Measurements from ENCODE around the gene STRA8. TPM values are rescaled to one million over a fixed set of nuclear protein-coding genes. Genes with fewer than 3 reads are reported as not detected.

STRA8 gene, protein sequence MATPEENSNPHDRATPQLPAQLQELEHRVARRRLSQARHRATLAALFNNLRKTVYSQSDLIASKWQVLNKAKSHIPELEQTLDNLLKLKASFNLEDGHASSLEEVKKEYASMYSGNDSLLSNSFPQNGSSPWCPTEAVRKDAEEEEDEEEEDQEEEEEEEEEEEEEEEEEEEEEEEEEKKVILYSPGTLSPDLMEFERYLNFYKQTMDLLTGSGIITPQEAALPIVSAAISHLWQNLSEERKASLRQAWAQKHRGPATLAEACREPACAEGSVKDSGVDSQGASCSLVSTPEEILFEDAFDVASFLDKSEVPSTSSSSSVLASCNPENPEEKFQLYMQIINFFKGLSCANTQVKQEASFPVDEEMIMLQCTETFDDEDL
- not detected for total RNA-seq

DNA sequence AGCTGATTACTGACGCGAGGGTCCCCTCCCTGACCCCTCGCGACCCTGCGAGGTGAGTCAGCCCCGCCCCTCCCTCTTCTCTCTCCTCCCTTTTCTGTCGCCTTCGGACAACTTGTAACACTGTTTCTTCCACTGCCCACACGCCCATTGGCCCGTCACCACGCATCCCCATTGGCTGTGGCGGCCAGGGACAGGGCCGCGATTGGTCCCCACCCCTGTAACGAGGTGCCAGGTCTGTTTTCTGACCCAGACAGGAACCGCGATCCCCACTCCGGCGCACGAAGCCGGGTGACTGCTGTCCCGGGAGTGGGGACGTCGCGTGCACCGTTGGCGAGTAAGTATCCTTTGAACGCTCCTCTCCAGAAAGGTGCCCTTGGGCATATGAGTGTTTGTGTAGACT lies at the start of gene STRA8:
Gene STRA8, plus strand, starts transcription at position 269 of the 400 bp plus-strand sequence. CDS start 6,687 bp downstream, outside the sequence.
- Histone ChIP-seq H3K4me3 (ENCODE audit: low read length) (no peak within 1 kb of the TSS), H3K27me3 (ENCODE audit: insufficient read depth, low read length) (no peaks in the 10 kb centered on the region), H3K9me3 (ENCODE audit: low read depth, low read length) (no peaks in the 10 kb centered on the region), H3K4me1 (ENCODE audit: insufficient read depth, low read length) (no peaks in the 10 kb centered on the region)

DNA sequence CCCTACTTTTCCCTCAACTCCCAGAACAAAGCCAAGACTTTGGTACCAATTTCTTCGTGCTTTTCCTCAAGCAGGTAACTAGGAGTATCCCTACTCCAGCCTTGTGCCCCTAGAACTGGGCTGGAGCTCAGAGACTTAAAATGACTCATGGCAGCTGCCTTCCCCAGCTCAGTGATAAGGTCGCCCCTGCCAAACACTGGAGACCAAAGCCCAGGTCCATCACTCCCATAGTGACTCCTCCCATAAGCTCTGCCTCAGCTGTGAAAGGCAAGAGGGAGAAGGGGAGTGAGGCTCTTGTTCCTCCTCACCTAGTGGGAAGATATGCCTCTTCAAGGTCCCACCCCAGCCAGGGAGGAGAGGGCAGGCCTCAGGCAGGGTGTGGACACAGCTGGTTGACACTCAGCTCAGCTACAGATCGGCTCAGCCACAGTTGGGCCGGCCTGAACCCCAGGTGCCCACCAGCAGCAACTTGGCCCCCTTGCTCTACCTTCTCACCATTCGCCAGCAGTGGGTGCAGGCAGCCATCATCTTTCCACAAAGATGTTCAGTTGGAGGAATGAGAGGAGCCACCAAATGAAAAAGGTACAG lies 49.3 kb upstream of the STRA8 start:
- no peaks in the 10 kb centered on the region for H3K4me1 ChIP-seq (ENCODE audit: insufficient read depth, low read length)
- H3K4me3 ChIP-seq (ENCODE audit: low read length), result no peak overlapping the region
- peaks cover 30% of the 10 kb centered on the region for H3K9me3 ChIP-seq (ENCODE audit: low read depth, low read length)

DNA sequence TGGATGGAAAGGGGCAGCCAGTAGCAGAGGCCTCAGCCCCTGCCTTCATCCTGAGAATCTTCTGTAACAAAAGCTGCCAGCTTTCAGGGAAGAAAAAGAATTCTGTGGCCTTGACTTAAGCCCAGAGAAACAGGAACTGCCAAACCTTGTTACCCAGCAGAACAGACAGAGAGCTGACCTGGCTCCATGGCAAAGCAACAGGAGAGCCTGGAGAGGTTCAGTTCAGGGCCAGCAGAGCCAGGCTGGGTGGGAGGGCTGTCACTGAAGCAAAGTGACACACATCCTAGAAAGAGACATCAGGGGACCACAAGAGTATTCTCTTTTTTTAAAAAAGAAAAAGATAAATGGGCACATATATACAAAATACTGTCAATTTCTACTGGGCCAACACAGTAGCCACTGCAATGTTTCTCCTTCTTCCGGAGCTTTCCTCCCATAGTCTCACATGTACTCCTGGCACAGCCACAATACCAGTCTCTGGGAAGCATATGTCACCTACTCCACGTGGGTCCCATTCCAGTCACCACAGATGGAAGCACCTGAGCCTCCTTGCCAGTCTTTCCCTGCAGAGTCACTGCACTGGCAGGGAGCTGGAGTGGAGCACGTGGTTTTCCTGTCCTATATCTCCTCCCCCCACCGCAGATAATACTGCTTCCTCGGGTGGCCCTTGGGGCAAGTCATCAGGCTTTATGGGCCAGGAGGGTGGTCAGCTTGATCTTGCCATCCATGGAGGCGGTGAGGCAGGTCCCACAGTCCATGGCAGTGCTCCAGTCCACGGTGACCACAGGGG lies 48.0 kb upstream of the STRA8 start:
- Histone ChIP-seq H3K4me1 (ENCODE audit: insufficient read depth, low read length) (no peaks in the 10 kb centered on the region), H3K27me3 (ENCODE audit: insufficient read depth, low read length) (no peaks in the 10 kb centered on the region), H3K4me3 (ENCODE audit: low read length) (no peak overlapping the region), H3K9me3 (ENCODE audit: low read depth, low read length) (peaks cover 22% of the 10 kb centered on the region)

More for the DNA sequence above, 49.3 kb upstream of the STRA8 start:
- no peaks in the 10 kb centered on the region for H3K27me3 ChIP-seq (ENCODE audit: insufficient read depth, low read length)

DNA sequence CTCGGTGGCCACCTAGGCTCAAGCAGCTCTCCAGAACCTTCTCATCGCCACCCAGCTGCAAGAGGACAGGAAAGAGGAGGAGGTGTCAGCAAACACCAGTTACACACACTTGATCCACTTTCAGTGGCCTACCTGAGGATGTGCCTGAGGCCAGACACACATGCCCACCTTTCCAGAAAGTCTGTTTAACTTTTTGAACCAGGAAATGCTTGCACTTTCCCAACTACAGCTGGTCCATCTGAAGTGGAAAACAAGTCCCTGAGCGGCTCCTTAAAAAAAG lies 47.4 kb upstream of the STRA8 start:
- no peak overlapping the region for H3K4me3 ChIP-seq (ENCODE audit: low read length)
- H3K4me1 ChIP-seq (ENCODE audit: insufficient read depth, low read length), result no peaks in the 10 kb centered on the region
- peaks cover 16% of the 10 kb centered on the region for H3K9me3 ChIP-seq (ENCODE audit: low read depth, low read length)
- H3K27me3 ChIP-seq (ENCODE audit: insufficient read depth, low read length), result no peaks in the 10 kb centered on the region

DNA sequence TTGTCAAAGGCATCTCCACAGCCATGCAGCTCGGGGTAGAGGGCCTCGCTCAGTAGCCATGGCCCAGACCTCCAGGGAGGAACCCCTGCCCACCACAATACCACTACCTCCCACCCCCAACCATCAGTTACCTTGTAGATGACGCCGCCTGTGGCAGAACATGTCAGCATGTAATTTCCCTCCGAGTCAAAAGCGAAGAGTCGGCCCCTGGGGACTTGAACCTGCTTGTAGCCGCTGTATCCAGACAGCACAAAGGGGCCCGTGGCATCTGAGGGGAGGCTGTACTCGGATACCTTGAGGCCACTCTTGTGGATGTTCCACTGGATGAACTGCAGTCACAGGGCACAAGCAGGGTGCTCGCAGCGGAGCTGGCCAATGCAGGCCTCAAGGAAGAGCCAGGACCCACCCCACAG lies 46.8 kb upstream of the STRA8 start:
- Histone ChIP-seq H3K4me1 (ENCODE audit: insufficient read depth, low read length) (no peaks in the 10 kb centered on the region), H3K27me3 (ENCODE audit: insufficient read depth, low read length) (no peaks in the 10 kb centered on the region), H3K9me3 (ENCODE audit: low read depth, low read length) (peaks cover 10% of the 10 kb centered on the region), H3K4me3 (ENCODE audit: low read length) (no peak overlapping the region)

DNA sequence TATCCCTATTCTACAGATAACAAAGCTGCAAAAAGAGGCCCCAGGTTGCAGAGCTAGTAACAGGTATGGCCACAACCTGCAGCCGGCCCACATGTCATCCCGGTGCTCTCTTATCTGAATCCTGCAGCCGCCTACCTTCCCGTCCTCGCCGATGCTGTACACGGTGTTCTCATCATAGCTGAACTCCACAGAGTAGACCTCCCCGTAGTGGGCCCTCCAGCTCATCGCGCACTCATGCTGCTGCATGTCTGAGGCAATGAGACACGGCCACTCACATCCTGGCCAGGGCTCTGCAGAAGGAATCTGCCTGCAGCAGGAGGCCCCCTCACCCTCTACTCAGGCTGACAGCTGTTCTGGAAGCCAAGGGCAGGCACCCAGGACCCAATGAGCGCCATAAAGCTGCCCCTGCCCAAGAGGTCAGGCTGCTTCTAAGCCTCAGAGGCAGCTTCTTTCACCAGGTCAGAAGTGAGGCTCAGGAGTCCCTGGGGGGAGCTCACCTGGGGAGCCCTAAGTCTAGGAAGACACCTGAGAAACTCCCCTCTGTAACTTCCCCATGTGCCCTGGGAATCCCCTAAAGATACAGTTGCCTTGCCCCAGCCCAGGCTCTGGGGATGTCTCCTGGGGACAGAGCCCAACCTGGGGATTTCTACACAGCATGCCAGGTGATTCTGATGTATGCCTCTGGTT lies 45.2 kb upstream of the STRA8 start:
- H3K27me3 ChIP-seq (ENCODE audit: insufficient read depth, low read length), result no peaks in the 10 kb centered on the region
- H3K4me3 ChIP-seq (ENCODE audit: low read length), result no peak overlapping the region
- H3K9me3 ChIP-seq (ENCODE audit: low read depth, low read length), result no peaks in the 10 kb centered on the region
- no peaks in the 10 kb centered on the region for H3K4me1 ChIP-seq (ENCODE audit: insufficient read depth, low read length)

DNA sequence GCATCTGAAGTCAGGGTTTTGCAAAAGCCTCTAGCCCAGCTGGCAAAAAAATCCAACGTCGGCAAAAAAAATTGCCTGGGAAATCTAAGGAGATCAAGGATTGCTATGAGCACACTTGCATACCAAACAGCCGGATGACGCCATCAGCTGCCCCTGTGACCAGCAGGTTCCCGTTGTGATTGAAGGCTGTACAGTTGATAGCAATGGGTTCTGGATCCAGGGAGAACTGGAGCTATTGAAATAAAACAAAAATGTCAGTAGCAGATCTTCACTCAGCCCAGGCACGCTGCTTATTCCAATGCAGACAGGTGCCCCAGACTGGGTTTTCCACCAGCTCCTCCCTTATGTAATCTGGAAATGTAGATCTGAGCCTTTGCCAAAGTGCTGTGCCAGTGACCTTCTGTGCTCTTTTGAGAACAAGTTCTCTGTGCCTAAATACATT lies 44.4 kb upstream of the STRA8 start:
- Histone ChIP-seq H3K4me3 (ENCODE audit: low read length) (no peak overlapping the region), H3K4me1 (ENCODE audit: insufficient read depth, low read length) (no peaks in the 10 kb centered on the region), H3K27me3 (ENCODE audit: insufficient read depth, low read length) (no peaks in the 10 kb centered on the region), H3K9me3 (ENCODE audit: low read depth, low read length) (no peaks in the 10 kb centered on the region)

DNA sequence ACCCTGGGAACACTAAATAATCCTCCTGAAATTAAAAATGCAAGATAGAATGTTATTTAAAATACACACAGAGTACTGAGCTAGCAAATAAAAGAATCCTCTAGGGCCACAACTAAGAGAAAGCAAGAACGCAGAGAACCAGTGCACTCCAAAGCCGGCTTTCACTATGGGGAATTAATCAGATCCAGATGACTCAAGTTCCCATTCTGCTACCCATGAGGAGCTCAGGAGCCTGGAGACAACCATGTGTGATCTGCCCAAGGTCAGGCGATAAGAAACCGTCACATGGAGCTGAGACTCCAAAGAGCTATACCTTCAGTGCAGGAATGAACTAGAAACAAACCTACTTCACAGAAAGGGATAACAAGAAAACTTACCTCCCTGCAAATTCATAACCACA lies 43.7 kb upstream of the STRA8 start:
- Histone ChIP-seq H3K4me3 (ENCODE audit: low read length) (no peak overlapping the region), H3K4me1 (ENCODE audit: insufficient read depth, low read length) (no peaks in the 10 kb centered on the region), H3K9me3 (ENCODE audit: low read depth, low read length) (no peaks in the 10 kb centered on the region), H3K27me3 (ENCODE audit: insufficient read depth, low read length) (no peaks in the 10 kb centered on the region)

DNA sequence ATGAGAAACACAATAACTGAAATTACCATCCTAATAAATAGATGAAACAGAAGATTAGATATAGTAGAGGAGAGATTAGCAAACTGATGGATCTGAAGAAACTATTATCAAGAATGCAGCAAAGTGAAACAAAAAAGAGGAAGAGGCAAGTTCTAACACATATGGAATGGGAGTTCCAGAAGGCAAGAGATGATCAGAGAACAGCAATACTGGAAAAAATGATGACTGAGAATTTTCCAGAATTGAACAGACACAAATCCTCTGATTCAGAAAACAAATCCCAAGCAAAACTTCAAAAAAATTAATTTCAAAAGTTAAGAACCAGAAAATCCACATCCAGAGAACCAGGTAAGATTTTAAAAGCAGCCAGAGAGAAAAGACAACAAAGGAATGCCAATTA lies 42.9 kb upstream of the STRA8 start:
- H3K27me3 ChIP-seq (ENCODE audit: insufficient read depth, low read length), result no peaks in the 10 kb centered on the region
- no peak overlapping the region for H3K4me3 ChIP-seq (ENCODE audit: low read length)
- no peaks in the 10 kb centered on the region for H3K9me3 ChIP-seq (ENCODE audit: low read depth, low read length)
- H3K4me1 ChIP-seq (ENCODE audit: insufficient read depth, low read length), result no peaks in the 10 kb centered on the region

DNA sequence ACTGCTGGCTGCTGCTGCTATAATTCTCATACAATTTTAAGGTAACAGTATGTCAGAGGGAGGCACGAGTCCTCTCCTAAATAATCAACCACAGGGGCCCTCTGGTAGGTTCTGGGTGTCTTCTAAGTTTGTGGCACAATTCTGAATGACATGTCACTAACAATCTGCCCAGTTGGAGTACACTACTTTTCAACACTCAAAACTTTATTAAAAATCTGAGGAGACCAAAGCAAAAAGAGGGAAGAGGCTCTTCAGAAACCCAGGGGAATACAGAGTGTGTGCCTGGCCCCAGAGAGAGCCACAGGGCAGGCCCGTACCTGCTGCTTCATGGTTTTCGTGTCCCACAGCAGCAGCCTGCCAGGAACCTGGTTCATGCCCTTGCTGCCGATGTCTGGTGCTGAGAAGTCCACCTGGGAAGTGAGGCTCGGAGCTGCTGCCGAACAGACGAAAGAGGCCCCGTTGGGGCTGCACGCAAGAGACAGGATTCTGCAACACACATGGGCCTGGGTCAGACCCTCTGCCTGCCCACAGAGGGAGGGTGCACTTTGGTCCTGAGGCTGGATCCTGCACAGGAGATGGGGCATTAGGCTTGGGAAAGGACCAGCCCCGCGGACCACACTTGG lies 40.6 kb upstream of the STRA8 start:
- H3K4me3 ChIP-seq (ENCODE audit: low read length), result no peak overlapping the region
- no peaks in the 10 kb centered on the region for H3K27me3 ChIP-seq (ENCODE audit: insufficient read depth, low read length)

DNA sequence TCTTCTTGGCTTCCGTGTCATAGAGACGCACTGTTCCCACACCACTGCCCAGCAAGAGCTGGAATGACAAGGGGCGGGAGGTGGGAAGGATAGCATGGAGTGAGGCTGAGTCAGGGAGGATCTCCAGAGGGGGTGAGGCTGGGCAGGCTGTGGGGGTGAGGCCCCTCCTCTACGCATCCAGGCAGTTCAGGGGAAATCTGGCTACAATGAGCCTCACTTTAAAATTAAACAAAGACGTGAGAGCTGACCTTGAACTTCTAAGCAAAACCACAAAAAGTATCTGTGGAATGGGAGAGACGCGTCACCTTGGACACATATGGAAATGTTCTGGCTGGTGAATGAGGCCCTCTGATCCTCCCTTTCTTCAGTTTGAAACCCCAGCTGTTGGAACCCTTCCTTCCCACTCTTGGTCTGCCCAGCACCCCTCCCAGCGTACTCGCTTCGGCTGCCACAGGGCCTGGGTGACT lies 40.0 kb upstream of the STRA8 start:
- H3K4me3 ChIP-seq (ENCODE audit: low read length), result no peak overlapping the region
- no peaks in the 10 kb centered on the region for H3K4me1 ChIP-seq (ENCODE audit: insufficient read depth, low read length)
- no peaks in the 10 kb centered on the region for H3K27me3 ChIP-seq (ENCODE audit: insufficient read depth, low read length)
- no peaks in the 10 kb centered on the region for H3K9me3 ChIP-seq (ENCODE audit: low read depth, low read length)

More for the DNA sequence above, 40.6 kb upstream of the STRA8 start:
- H3K4me1 ChIP-seq (ENCODE audit: insufficient read depth, low read length), result no peaks in the 10 kb centered on the region
- H3K9me3 ChIP-seq (ENCODE audit: low read depth, low read length), result no peaks in the 10 kb centered on the region

DNA sequence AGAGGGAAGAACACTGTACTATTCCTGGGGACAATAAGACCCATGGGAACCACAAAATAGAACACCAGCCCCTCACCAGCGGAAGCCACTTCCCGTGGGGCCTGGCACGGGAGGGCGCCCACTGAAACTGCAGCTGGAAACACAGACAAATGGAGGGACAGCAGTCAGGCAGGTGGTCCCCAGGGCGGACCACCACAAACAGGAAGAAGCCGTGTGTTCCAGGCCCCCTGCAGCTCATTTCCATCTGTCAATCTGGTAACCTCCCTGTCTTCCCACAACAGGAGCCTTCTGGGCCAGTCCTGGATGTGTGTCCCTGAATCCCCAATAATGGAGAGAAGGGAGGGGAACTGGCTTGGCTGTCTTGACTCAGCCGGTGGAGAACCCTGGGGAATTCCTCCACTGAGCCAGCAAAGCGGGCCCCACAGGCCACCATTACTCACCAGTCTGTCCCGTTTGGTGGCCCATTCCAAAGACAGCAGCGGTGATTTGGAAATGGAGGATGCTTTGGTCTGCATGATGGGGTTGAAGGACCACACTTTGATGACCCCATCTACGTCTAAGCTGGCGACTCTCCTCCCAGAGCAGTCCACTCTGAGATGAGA lies 39.0 kb upstream of the STRA8 start:
- H3K27me3 ChIP-seq (ENCODE audit: insufficient read depth, low read length), result no peaks in the 10 kb centered on the region
- no peaks in the 10 kb centered on the region for H3K9me3 ChIP-seq (ENCODE audit: low read depth, low read length)
- H3K4me3 ChIP-seq (ENCODE audit: low read length), result no peak overlapping the region
- H3K4me1 ChIP-seq (ENCODE audit: insufficient read depth, low read length), result no peaks in the 10 kb centered on the region

DNA sequence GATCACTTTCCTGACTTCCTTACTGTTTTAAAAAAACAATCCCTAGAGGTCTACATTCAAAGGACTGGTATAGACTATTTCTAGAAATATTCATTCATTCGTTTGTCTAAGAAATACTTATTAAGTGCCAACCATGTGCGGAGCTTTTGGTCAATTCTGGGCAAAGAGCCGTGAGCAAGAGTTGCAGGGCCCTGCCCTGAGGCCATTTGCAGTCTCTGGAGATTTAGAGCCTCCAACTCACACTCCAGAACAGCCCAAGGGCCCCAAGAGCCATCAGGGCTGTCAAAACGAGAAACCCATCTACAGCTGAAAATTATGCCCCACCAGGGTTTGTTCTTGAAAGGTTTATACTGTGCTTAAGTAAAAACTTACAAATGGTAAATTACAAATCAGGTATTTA lies 38.5 kb upstream of the STRA8 start:
- no peaks in the 10 kb centered on the region for H3K9me3 ChIP-seq (ENCODE audit: low read depth, low read length)
- no peaks in the 10 kb centered on the region for H3K4me1 ChIP-seq (ENCODE audit: insufficient read depth, low read length)
- no peak overlapping the region for H3K4me3 ChIP-seq (ENCODE audit: low read length)
- H3K27me3 ChIP-seq (ENCODE audit: insufficient read depth, low read length), result no peaks in the 10 kb centered on the region

DNA sequence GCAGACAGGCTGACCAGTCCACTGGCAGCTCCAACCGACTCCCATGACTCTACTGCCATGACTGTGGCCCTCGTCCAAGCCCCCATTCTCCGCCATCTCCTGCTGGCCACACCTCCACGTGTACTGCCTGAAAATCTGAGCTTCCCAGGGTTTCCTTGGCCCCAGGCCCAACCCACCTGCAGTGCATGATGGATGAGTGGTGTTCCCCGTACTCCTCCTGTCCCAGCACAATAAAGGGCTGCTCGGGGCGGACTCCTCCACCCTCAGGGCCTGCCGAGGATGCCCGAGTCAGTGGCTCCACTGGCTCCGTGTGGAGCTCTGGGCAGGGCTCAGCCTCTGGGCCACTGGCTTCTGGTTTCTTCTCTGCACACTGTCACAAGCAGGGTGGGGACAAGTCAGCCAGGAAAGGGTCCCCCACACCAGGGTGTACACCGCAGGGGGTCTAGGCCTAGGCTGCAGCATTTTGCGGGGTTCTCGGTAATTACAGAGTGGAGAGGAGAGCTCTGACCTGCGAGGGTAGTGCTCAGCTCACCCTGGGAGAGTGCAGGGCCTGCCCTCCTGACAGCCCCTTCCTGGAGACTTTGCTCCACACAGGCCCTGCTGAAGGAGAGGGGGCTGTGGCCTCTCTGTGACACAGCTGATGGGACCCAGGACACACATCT lies 37.5 kb upstream of the STRA8 start:
- no peaks in the 10 kb centered on the region for H3K4me1 ChIP-seq (ENCODE audit: insufficient read depth, low read length)
- H3K4me3 ChIP-seq (ENCODE audit: low read length), result no peak overlapping the region
- H3K27me3 ChIP-seq (ENCODE audit: insufficient read depth, low read length), result no peaks in the 10 kb centered on the region
- no peaks in the 10 kb centered on the region for H3K9me3 ChIP-seq (ENCODE audit: low read depth, low read length)

Data from mononuclear cell (primary cell).